HFF-Myc (cell line): ENCODE data around the gene INAFM1.
"Not testable (repeated sequence)": the region's sequence is repeated elsewhere in the genome, so short reads cannot be mapped to it uniquely, and the experiment has no call there.

Source experiments
- DNase-seq: peaks from one replicate; pipeline ENCODE4 v3.0.0-alpha.2; 2011; ENCODE audit warnings: low read depth; ENCODE audit errors: extremely low read depth
- H3K4me3 ChIP-seq: replicated peaks from 2 replicates; pipeline ENCODE4 v1.5.1; 2011; ENCODE audit warnings: low read depth, mild to moderate bottlenecking, control low read depth, low read length
- TF ChIP-seq, protein P1 (sequence below): IDR thresholded peaks from 2 replicates; pipeline ENCODE4 v1.5.1; 2012; ENCODE audit warnings: mild to moderate bottlenecking, low read depth, low read length, control low read depth; ENCODE audit errors: missing control alignments

The INAFM1 gene

DNA sequence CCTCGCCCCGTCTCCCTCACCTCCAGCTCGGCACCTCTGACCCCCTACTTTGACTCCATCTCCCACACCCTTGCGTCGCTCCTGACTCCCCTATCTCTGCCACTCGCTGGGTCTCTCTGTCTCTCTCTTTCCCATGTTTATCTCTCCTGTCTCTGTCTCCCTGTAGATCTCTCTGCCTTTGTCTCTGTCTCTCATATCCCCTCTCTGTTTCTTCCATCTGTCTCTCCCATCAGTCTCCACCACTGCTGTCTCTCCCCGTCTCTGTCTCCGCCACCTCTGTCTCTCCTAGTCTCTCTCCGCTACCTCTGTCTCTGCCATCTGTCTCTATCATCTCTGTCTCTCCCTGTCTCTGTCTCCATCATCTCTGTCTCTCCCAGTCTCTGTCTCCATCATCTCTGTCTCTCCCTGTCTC, 31.3 kb upstream of the INAFM1 start:
- TF ChIP-seq, protein P1, sequence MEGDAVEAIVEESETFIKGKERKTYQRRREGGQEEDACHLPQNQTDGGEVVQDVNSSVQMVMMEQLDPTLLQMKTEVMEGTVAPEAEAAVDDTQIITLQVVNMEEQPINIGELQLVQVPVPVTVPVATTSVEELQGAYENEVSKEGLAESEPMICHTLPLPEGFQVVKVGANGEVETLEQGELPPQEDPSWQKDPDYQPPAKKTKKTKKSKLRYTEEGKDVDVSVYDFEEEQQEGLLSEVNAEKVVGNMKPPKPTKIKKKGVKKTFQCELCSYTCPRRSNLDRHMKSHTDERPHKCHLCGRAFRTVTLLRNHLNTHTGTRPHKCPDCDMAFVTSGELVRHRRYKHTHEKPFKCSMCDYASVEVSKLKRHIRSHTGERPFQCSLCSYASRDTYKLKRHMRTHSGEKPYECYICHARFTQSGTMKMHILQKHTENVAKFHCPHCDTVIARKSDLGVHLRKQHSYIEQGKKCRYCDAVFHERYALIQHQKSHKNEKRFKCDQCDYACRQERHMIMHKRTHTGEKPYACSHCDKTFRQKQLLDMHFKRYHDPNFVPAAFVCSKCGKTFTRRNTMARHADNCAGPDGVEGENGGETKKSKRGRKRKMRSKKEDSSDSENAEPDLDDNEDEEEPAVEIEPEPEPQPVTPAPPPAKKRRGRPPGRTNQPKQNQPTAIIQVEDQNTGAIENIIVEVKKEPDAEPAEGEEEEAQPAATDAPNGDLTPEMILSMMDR, result no peak
- peak overlapping the region; percentile 45 for H3K4me3 ChIP-seq
- DNase-seq, result no peak

- TF ChIP-seq, protein P1, result peak; percentile 87
- peak overlapping the region; percentile 45 for H3K4me3 ChIP-seq
- DNase-seq, result peak; percentile 83
Measured at GRCh38 chr19:47243776-47244547, 30.7 kb upstream of the INAFM1 start.

GRCh38 chr19:47247308-47247990, 27.2 kb upstream of the INAFM1 start:
- TF ChIP-seq, protein P1, result peak; percentile 95
- no peak overlapping the region for H3K4me3 ChIP-seq
- DNase-seq, result no peak

DNA sequence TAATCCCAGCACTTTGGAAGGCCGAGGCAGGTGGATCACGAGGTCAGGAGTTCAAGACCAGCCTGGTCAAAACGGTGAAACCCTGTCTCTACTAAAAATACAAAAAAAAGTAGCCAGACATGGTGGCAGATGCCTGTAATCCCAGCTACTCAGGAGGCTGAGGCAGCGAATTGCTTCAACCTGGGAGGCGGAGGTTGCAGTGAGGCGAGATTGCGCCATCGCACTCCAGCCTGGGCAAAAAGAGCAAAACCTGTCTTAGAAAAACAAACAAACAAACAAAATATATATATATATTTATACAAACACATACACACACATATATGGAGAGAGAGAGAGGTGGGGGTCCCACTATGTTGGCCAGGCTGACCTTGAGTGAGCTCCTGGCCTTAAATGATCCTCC, 21.7 kb upstream of the INAFM1 start:
- H3K4me3 ChIP-seq, DNase-seq: not testable (repeated sequence)

- DNase-seq, result no peak
- H3K4me3 ChIP-seq, result no peak overlapping the region
- TF ChIP-seq, protein P1, result no peak
Measured at GRCh38 chr19:47253467-47253881, 21.2 kb upstream of the INAFM1 start.

DNA sequence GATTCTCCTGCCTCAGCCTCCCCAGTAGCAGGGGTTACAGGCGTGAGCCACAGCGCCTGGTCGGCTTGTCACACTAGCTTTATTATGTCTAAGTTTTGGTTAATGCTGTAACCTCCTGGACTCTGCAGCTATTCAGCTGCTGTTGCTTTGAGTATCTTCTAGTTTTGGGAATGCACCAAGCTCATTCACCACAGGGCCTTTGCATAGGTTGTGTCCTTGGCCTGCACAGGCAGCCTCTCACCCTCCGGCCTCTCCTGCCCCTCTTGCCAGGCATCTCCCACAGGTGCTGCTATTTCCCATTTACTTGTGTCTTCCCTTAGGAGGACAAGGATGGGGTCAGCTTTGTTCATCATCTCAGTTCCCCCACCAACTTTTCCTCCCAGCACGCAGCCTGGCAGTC, 20.7 kb upstream of the INAFM1 start:
- TF ChIP-seq, protein P1, result no peak
- DNase-seq, result no peak

DNA sequence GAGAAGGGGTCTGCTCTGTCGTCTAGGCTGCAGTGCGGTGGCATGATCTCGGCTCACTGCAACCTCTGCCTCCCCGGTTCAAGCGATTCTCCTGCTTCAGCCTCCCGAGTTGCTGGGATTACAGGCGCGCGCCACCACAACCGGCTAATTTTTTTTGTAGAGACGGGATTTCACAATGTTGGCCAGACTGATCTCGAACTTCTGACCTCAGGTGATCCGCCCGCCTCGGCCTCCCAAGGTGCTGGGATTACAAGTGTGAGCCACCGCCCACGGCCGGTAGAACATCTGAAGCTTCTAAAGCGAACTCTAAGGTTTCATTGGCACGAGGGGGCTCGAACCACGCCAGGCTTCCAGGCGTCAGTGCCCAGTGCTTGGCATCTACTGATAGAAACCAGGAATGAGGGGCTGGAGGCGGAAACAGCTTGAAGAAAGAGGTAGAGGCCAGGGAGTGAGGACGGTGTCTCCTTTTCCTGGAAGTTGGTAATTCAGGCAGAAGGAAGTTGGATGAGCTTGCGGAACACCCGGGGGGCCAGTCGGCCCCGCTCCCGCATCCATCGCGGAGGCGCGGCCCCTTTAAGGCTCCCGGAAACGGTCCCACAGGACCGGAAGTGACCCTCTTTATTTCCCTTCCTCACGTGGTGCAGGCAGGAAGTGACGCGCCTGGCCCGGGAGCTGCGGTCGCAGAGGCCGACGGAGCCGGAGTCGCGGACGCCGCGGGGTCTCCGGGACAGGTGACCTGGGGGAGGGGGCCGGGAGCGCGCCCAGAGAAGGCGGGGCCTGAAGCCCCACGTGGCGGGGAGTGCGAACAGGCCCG, 18.6 kb upstream of the INAFM1 start, which contains the start of gene CCDC9:
Gene CCDC9 (plus strand): TSS at position 647 of the 814 bp plus-strand sequence. CDS start 1,876 bp downstream, outside the sequence.
- DNase-seq, result peak; percentile 85
- H3K4me3 ChIP-seq, result peak within 1 kb of the TSS; percentile 61
- TF ChIP-seq, protein P1, result no peak

More for the DNA sequence above, 20.7 kb upstream of the INAFM1 start:
- H3K4me3 ChIP-seq, result no peak overlapping the region
